ENCODE data around the gene DIP2B. TPM values are rescaled to one million over a fixed set of nuclear protein-coding genes. Genes with fewer than 3 reads are reported as not detected.
A peak's percentile ranks its signal among the peaks of the same experiment; 100 is the strongest.

DIP2B gene
- total and polyA plus RNA-seq, 9 donors, result 7.2 to 33.3 (median 19.2) TPM

- intact Hi-C loops (cut with DNase I), result no loop called here
- no peak overlapping the region for H3K4me3 ChIP-seq
- no peaks in the 10 kb centered on the region for H3K27me3 ChIP-seq
- H3K4me1 ChIP-seq (ENCODE audit: insufficient read depth), result peaks cover 18% of the 10 kb centered on the region
- no peak for DNase-seq
- H3K36me3 ChIP-seq, result no peaks in the 10 kb centered on the region
- no peak overlapping the region for H3K27ac ChIP-seq
- 90 to 98% (median 90%) methylated on average over 3 of the region's 3 CpGs for WGBS, 3 donors
- H3K9me3 ChIP-seq, result no peaks in the 10 kb centered on the region
- TF ChIP-seq POLR2A (IDR thresholded peaks at IDR 0.05) (no peak), EP300 (IDR thresholded peaks at IDR 0.05) (no peak)
- TF ChIP-seq, protein P1, sequence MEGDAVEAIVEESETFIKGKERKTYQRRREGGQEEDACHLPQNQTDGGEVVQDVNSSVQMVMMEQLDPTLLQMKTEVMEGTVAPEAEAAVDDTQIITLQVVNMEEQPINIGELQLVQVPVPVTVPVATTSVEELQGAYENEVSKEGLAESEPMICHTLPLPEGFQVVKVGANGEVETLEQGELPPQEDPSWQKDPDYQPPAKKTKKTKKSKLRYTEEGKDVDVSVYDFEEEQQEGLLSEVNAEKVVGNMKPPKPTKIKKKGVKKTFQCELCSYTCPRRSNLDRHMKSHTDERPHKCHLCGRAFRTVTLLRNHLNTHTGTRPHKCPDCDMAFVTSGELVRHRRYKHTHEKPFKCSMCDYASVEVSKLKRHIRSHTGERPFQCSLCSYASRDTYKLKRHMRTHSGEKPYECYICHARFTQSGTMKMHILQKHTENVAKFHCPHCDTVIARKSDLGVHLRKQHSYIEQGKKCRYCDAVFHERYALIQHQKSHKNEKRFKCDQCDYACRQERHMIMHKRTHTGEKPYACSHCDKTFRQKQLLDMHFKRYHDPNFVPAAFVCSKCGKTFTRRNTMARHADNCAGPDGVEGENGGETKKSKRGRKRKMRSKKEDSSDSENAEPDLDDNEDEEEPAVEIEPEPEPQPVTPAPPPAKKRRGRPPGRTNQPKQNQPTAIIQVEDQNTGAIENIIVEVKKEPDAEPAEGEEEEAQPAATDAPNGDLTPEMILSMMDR (IDR thresholded peaks at IDR 0.05), result no peak
Measured at GRCh38 chr12:50609292-50609874, 104.6 kb downstream of the DIP2B start.

- no peaks in the 10 kb centered on the region for H3K27me3 ChIP-seq
- no peak overlapping the region for H3K27ac ChIP-seq
- TF ChIP-seq POLR2A (IDR thresholded peaks at IDR 0.05) (no peak), EP300 (IDR thresholded peaks at IDR 0.05) (no peak)
- TF ChIP-seq, protein P1 (IDR thresholded peaks at IDR 0.05), result no peak
- H3K4me1 ChIP-seq (ENCODE audit: insufficient read depth), result peaks cover 19% of the 10 kb centered on the region
- 87 to 97% (median 96%) methylated on average over 1 of the region's 1 CpG for WGBS, 3 donors
- H3K9me3 ChIP-seq, result no peaks in the 10 kb centered on the region
- intact Hi-C loops (cut with DNase I), result no loop called here
- no peak overlapping the region for H3K4me3 ChIP-seq
- no peaks in the 10 kb centered on the region for H3K36me3 ChIP-seq
- DNase-seq, result no peak
Measured at GRCh38 chr12:50610171-50610570, 105.4 kb downstream of the DIP2B start.

- no peak for DNase-seq
- Histone ChIP-seq H3K9me3 (no peaks in the 10 kb centered on the region), H3K4me1 (ENCODE audit: insufficient read depth) (peaks cover 20% of the 10 kb centered on the region), H3K27ac (peak overlapping the region in 1 of 2 donors; percentile 10), H3K27me3 (no peaks in the 10 kb centered on the region), H3K4me3 (no peak overlapping the region), H3K36me3 (no peaks in the 10 kb centered on the region)
- no peak for TF ChIP-seq POLR2A (IDR thresholded peaks at IDR 0.05)
- TF ChIP-seq EP300 (IDR thresholded peaks at IDR 0.05), result no peak
- TF ChIP-seq, protein P1 (IDR thresholded peaks at IDR 0.05), result no peak
- 40 to 65% (median 45%) methylated on average over 10 of the region's 10 CpGs for WGBS, 3 donors
- intact Hi-C loops (cut with DNase I), result no loop called here
Measured at GRCh38 chr12:50611021-50611744, 106.4 kb downstream of the DIP2B start.

DNA sequence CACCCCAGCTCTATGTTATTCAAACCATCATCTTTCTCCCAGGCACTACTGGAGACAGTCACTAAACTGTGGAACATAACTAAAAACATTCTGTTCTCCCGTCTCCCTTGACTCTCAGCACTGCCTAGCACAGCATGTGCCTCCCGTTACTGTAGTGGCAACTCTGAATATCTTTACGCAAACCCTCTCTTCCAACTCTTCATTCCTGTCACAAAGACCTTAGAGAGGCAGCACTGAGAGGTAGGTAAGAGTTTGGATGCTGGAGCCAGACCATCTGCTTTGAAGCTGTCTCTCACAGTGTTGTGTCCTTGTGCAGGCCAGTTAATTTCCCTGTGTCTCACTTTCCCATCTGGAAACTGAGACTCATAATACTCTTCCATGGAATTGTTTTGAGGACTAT, 108.1 kb downstream of the DIP2B start:
- Histone ChIP-seq H3K4me1 (ENCODE audit: insufficient read depth) (peaks cover 18% of the 10 kb centered on the region), H3K36me3 (no peaks in the 10 kb centered on the region), H3K9me3 (no peaks in the 10 kb centered on the region), H3K27me3 (no peaks in the 10 kb centered on the region), H3K4me3 (no peak overlapping the region), H3K27ac (no peak overlapping the region)
- DNase-seq, result no peak
- TF ChIP-seq EP300 (IDR thresholded peaks at IDR 0.05) (no peak), POLR2A (IDR thresholded peaks at IDR 0.05) (no peak)
- TF ChIP-seq, protein P1 (IDR thresholded peaks at IDR 0.05), result no peak
- 84 to 89% (median 89%) methylated on average over 3 of the region's 3 CpGs for WGBS, 3 donors
- intact Hi-C loops (cut with DNase I), result no loop called here

Measured in ovary (tissue), 9 donors.